ENCODE data around the gene TMPRSS11B.

Gene TMPRSS11B

DNA sequence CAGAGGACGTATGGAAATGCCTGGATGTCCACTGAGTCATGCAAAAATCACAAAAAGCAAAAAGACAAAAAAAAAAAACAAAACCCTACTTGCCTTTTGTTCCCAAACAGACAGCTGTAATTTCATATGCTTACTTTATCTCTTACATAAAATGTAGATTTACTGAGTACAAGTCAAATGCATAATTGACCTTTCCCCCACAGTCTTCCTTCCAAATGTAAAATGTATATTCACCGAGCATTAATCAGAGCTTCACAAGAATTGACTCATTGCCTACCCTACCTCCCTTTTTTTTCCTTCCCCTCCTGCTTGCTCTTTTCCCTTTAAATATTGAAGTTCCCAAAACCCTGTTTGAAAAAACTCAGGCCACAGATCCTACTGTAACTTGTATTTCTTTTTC lies 32.5 kb upstream of the TMPRSS11B start:
- no peak overlapping the region for H3K4me3 ChIP-seq (replicated peaks; ENCODE audit: low read depth, low read length)
- TF ChIP-seq, protein P1, sequence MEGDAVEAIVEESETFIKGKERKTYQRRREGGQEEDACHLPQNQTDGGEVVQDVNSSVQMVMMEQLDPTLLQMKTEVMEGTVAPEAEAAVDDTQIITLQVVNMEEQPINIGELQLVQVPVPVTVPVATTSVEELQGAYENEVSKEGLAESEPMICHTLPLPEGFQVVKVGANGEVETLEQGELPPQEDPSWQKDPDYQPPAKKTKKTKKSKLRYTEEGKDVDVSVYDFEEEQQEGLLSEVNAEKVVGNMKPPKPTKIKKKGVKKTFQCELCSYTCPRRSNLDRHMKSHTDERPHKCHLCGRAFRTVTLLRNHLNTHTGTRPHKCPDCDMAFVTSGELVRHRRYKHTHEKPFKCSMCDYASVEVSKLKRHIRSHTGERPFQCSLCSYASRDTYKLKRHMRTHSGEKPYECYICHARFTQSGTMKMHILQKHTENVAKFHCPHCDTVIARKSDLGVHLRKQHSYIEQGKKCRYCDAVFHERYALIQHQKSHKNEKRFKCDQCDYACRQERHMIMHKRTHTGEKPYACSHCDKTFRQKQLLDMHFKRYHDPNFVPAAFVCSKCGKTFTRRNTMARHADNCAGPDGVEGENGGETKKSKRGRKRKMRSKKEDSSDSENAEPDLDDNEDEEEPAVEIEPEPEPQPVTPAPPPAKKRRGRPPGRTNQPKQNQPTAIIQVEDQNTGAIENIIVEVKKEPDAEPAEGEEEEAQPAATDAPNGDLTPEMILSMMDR (IDR thresholded peaks at IDR 0.05; ENCODE audit: low read length, missing control alignments), result no peak
- DNase-seq (ENCODE audit: low read depth), result no peak

DNA sequence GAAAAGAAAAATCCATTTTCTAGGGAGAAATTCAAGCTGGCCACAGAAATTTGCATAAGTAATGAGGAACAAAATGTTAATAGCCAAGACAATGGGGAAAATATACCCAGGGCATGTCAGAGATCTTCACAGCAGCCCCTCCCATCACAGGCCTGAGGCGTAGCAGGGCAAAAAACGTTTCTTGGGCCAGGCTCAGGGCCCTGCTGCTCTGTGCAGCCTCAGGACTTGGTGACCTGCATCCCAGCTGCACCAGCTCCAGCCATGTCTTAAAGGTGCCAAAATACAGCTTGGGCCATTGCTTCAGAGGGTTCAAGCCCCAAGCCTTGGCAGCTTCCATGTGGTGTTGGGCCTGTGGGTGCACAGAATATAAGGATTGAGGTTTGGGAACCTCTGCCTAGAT lies 32.1 kb upstream of the TMPRSS11B start:
- no peak overlapping the region for H3K4me3 ChIP-seq (replicated peaks; ENCODE audit: low read depth, low read length)
- TF ChIP-seq, protein P1 (IDR thresholded peaks at IDR 0.05; ENCODE audit: low read length, missing control alignments), result no peak
- DNase-seq (ENCODE audit: low read depth), result no peak

DNA sequence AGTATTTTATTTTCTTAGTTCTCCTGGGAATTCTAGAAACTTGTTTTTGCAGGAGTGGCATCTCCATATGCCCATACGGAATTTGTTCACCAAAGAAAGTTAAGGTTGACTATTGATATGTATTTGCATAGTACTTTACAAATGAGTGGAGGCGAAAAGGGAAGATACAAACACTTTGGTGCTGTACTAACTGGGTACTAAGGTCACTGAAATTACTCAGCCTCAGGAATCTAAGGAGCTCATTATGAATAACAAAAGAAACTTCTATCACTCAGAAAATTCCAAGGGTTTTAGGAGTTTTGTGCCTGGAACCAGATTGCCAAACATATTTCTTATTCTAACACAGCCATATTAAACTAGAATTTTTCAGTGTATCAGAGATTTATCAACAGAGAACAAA lies 27.4 kb upstream of the TMPRSS11B start:
- no peak for DNase-seq (ENCODE audit: low read depth)
- TF ChIP-seq, protein P1 (IDR thresholded peaks at IDR 0.05; ENCODE audit: low read length, missing control alignments), result no peak
- H3K4me3 ChIP-seq (replicated peaks; ENCODE audit: low read depth, low read length), result no peak overlapping the region

DNA sequence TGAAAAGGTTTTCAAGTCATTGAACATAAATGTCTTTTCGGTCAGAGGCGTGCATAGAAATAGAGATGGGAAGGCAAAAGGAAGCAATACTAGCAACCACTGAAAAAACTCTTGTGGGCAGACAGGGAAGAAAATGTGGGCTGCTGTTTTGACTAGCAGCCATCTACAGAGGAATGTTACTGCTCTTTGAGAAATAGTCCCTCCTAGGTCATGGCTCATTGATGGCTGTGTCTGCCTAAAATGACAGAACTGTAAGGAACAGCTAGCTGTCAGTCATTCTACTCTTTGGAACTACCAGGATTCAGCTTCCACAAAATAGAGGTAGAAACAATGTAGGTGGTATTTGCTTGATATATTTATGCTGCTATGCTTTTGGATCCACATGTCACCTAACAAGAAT lies 26.9 kb upstream of the TMPRSS11B start:
- TF ChIP-seq, protein P1 (IDR thresholded peaks at IDR 0.05; ENCODE audit: low read length, missing control alignments), result no peak
- H3K4me3 ChIP-seq (replicated peaks; ENCODE audit: low read depth, low read length), result peak overlapping the region; percentile 45
- DNase-seq (ENCODE audit: low read depth), result peak; percentile 17

DNA sequence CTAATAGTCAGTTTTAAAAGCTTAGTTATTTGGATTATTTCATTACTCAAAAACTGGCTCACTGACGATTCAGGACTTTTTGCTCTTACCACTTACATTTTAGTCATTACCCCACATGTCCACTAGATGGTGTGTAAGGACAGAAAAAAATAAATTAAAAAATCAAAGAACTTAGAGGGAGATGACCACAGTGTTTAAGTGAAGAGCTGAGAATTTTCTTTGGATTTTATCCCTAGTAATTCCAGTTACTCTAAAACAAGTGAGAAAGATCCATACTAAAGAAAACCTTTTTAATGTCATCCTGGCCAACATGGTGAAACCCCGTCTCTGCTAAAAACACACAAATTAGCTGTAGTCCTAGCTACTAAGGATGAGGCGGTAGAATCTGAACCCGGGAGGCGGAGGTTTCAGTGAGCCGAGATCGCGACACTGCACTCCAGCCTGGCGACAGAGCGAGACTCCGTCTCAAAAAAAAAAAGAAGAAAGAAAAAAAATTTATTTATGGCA lies 26.4 kb upstream of the TMPRSS11B start:
- peak overlapping the region; percentile 45 for H3K4me3 ChIP-seq (replicated peaks; ENCODE audit: low read depth, low read length)
- DNase-seq (ENCODE audit: low read depth), result peak; percentile 79
- TF ChIP-seq, protein P1 (IDR thresholded peaks at IDR 0.05; ENCODE audit: low read length, missing control alignments), result peak; percentile 74

DNA sequence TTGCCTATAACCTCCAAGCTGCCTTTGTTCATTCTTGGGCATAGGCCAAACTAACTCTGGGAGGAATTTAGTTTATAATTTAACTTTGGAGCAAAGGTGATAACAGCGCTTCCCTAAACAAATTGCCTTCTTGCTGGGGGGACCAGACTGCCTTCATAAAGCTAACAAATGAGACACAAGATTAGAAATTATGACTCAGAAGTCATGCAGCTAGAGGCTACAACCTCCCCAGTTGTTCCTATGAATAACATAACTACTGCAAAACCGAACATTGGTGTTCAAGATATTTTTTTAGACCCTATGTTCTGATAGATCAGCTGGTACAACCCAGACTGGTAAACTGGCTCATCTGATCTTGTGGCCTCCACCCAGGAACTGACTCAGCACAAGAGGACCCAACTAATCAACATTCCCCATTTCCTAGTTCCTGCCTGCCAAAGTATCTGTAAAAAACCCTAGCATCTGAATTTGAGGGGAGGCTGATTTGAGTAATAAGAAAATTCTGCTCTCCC lies 22.0 kb upstream of the TMPRSS11B start:
- H3K4me3 ChIP-seq (replicated peaks; ENCODE audit: low read depth, low read length), result no peak overlapping the region
- TF ChIP-seq, protein P1 (IDR thresholded peaks at IDR 0.05; ENCODE audit: low read length, missing control alignments), result no peak
- DNase-seq (ENCODE audit: low read depth), result peak; percentile 67

DNA sequence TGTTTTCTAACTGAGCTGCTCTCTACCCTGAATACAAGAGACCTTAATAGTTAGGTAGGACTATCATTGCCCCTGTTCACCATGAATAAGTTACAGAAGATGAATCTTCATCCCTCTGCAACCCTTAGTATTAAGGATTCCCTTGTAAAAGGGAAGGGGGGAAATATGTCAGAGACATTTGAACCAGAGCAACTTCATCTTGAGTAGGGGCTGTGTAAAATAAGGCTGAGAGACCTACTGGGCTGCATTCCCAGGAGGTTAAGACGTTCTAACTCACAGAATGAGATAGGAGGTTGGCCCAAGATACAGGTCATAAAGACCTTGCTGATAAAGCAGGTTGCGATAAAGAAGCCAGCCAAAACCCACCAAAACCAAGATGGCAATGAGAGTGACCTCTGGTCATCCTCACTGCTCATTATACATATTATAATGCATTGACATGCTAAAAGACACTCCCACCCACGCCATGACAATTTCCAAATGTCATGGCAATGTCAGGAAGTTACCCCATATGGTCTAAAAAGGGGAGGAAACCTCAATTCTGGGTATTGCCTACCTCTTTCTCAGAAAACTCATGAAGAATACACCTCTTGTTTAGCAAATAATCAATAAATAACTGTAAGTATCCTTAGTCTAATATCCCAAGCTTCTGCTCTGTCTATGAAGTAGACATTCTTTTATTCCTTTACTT lies 19.5 kb upstream of the TMPRSS11B start:
- TF ChIP-seq, protein P1 (IDR thresholded peaks at IDR 0.05; ENCODE audit: low read length, missing control alignments), result no peak
- no peak for DNase-seq (ENCODE audit: low read depth)
- H3K4me3 ChIP-seq (replicated peaks; ENCODE audit: low read depth, low read length), result no peak overlapping the region

Measured in fibroblast of pulmonary artery (primary cell).